DOHH2 (cell line): ENCODE data around the gene PDIA6.

ENCODE experiments used
- H3F3A ChIP-seq: fragments of 200-600 bp; sonication (generic), shearing (Covaris generic); 2 replicates; pipeline ENCODE4 v1.6.0; 2016; ENCODE audit warnings: antibody characterized with exemption, mild to moderate bottlenecking; ENCODE audit not compliant: control insufficient read depth, insufficient read depth
- H3K27ac ChIP-seq: fragments of 200-600 bp; sonication (generic); 2 replicates; pipeline ENCODE4 v1.5.1; 2014; ENCODE audit warnings: low read depth, mild to moderate bottlenecking, low read length, moderate library complexity
- H3K27me3 ChIP-seq: fragments of 200-600 bp; sonication (generic); 2 replicates; pipeline ENCODE4 v1.6.1; 2014; ENCODE audit warnings: mild to moderate bottlenecking, low read length, mixed read lengths; ENCODE audit not compliant: control insufficient read depth
- H3K36me3 ChIP-seq: fragments of 200-600 bp; sonication (generic); 2 replicates; pipeline ENCODE4 v1.6.1; 2014; ENCODE audit warnings: mild to moderate bottlenecking, low read length, moderate library complexity, mixed read lengths; ENCODE audit not compliant: control insufficient read depth
- H3K4me1 ChIP-seq: fragments of 200-600 bp; sonication (generic); 2 replicates; pipeline ENCODE4 v1.6.1; 2014; ENCODE audit warnings: mild to moderate bottlenecking, low read length, mixed read lengths; ENCODE audit not compliant: control insufficient read depth
- H3K4me2 ChIP-seq: fragments of 200-600 bp; sonication (generic); 2 replicates; pipeline ENCODE4 v1.6.0; 2014; ENCODE audit warnings: mild to moderate bottlenecking, low read length, moderate library complexity
- H3K4me3 ChIP-seq: fragments of 200-600 bp; sonication (generic); 2 replicates; pipeline ENCODE4 v1.5.1; 2014; ENCODE audit warnings: mild to moderate bottlenecking, low read length, mixed read lengths
- H3K79me2 ChIP-seq: fragments of 200-600 bp; sonication (generic); 2 replicates; pipeline ENCODE4 v1.6.1; 2014; ENCODE audit warnings: mild to moderate bottlenecking, low read length, mixed read lengths; ENCODE audit not compliant: control insufficient read depth
- H3K9me2 ChIP-seq: fragments of 200-600 bp; sonication (generic); replicated peaks from 2 replicates; pipeline ENCODE4 v1.6.1; 2014; ENCODE audit warnings: mild to moderate bottlenecking, low read length, mixed read lengths; ENCODE audit not compliant: control insufficient read depth
- H3K9me3 ChIP-seq: fragments of 200-600 bp; sonication (generic); 2 replicates; pipeline ENCODE4 v1.6.1; 2014; ENCODE audit warnings: antibody characterized with exemption, low read length, mixed read lengths; ENCODE audit not compliant: control insufficient read depth, insufficient read depth
- H4K20me1 ChIP-seq: fragments of 200-600 bp; sonication (generic); 2 replicates; pipeline ENCODE4 v1.6.0; 2014; ENCODE audit warnings: low read depth, mild to moderate bottlenecking, antibody characterized with exemption, low read length, moderate library complexity; ENCODE audit not compliant: control insufficient read depth, insufficient read depth
- EZH2phosphoT487 ChIP-seq: fragments of 200-600 bp; sonication (generic); IDR thresholded peaks from 2 replicates; pipeline ENCODE4 v1.6.1; 2017; ENCODE audit warnings: borderline replicate concordance, mild to moderate bottlenecking, antibody characterized with exemption, low read length, moderate library complexity, mixed read lengths
- TF ChIP-seq, protein P1 (sequence below): fragments of 200-600 bp; sonication (generic); IDR thresholded peaks from one replicate; pipeline ENCODE4 v1.5.1; 2014; ENCODE audit warnings: antibody characterized with exemption, mild to moderate bottlenecking, low read depth, low read length; ENCODE audit not compliant: poor library complexity, severe bottlenecking

The PDIA6 gene

DNA sequence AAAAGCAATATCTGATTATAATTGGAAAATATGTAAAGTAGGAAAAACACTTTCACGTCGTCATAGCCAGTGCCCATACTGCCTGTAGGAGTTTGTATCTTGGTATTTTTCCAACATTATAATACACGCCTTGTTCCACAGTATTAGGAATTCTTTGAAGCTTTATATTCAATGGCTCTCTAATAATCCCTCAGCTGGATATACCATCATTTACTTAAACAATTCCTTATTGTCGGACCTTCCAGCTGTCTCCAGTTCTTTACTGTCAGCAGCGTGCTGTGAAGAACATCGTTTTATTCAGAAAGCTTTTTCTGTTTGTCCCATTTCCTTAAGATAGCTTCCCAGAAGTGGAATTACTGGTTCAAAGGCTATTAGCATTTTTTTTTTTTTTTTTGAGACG lies 59.4 kb downstream of the PDIA6 start:
- no peaks in the 10 kb centered on the region for H3K36me3 ChIP-seq
- no peak for TF ChIP-seq EZH2phosphoT487
- TF ChIP-seq, protein P1, sequence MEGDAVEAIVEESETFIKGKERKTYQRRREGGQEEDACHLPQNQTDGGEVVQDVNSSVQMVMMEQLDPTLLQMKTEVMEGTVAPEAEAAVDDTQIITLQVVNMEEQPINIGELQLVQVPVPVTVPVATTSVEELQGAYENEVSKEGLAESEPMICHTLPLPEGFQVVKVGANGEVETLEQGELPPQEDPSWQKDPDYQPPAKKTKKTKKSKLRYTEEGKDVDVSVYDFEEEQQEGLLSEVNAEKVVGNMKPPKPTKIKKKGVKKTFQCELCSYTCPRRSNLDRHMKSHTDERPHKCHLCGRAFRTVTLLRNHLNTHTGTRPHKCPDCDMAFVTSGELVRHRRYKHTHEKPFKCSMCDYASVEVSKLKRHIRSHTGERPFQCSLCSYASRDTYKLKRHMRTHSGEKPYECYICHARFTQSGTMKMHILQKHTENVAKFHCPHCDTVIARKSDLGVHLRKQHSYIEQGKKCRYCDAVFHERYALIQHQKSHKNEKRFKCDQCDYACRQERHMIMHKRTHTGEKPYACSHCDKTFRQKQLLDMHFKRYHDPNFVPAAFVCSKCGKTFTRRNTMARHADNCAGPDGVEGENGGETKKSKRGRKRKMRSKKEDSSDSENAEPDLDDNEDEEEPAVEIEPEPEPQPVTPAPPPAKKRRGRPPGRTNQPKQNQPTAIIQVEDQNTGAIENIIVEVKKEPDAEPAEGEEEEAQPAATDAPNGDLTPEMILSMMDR, result no peak
- H3K4me1 ChIP-seq, result peaks cover 3% of the 10 kb centered on the region; the same call in 1 of the 2 replicates
- no peak overlapping the region for H3K27ac ChIP-seq
- no peak overlapping the region for H3K4me3 ChIP-seq
- H4K20me1 ChIP-seq, result no peaks in the 10 kb centered on the region
- no peaks in the 10 kb centered on the region for H3K9me3 ChIP-seq
- no peak overlapping the region for H3K4me2 ChIP-seq
- no peaks in the 10 kb centered on the region for H3F3A ChIP-seq
- no peaks in the 10 kb centered on the region for H3K79me2 ChIP-seq
- no peaks in the 10 kb centered on the region for H3K9me2 ChIP-seq
- no peaks in the 10 kb centered on the region for H3K27me3 ChIP-seq

DNA sequence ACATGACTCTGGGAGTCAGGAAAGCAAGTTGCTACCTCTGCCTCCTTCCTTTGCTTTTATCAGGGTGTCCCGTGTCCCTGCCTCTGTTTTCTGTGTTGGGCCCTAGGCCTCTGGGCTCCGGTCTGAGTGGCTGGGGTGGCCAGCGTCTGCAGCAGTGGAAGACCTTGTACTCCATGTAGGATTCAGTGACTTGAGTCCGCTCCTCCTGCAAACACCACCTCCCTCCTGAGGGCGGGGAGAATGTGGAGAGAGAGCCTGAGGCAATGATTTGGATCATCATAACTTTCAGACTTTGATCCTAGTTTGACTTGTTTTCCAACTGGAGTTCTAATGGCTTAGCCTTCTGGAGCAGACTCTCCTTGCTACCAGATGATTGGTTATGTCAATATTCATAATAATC lies 60.3 kb downstream of the PDIA6 start:
- no peaks in the 10 kb centered on the region for H3F3A ChIP-seq

DNA sequence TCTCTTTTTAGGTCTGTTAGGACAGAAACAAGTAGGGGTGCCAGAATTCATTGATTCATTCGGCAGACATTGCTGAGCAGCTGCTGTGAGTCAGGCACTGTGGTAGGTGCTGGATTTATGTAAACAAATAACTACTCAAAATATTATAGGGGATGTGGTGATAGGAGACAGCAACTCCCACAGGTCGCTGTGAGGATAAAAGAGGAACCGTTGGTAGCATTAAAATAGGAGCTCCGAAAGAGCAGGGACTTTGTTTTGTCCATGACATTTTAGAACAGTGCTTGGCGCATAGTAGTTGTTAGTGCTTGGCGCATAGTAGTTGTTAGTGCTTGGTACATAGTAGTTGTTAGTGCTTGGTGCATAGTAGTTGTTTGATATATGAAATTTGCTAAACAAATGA lies 62.0 kb downstream of the PDIA6 start:
- Histone ChIP-seq H3K27me3 (no peaks in the 10 kb centered on the region), H3K27ac (no peak overlapping the region), H3K79me2 (no peaks in the 10 kb centered on the region), H3K36me3 (no peaks in the 10 kb centered on the region), H4K20me1 (no peaks in the 10 kb centered on the region), H3K9me2 (no peaks in the 10 kb centered on the region), H3K9me3 (no peaks in the 10 kb centered on the region), H3K4me3 (no peak overlapping the region), H3K4me2 (no peak overlapping the region), H3F3A (no peaks in the 10 kb centered on the region), H3K4me1 (peaks cover 18% of the 10 kb centered on the region)
- TF ChIP-seq EZH2phosphoT487, result no peak
- TF ChIP-seq, protein P1, result no peak

More for the DNA sequence above, 60.3 kb downstream of the PDIA6 start:
- Histone ChIP-seq H3K9me3 (no peaks in the 10 kb centered on the region), H4K20me1 (no peaks in the 10 kb centered on the region), H3K27me3 (no peaks in the 10 kb centered on the region), H3K79me2 (no peaks in the 10 kb centered on the region), H3K4me2 (no peak overlapping the region), H3K4me1 (peaks cover 4% of the 10 kb centered on the region; the same call in 1 of the 2 replicates), H3K27ac (no peak overlapping the region), H3K36me3 (no peaks in the 10 kb centered on the region), H3K9me2 (no peaks in the 10 kb centered on the region), H3K4me3 (no peak overlapping the region)
- no peak for TF ChIP-seq EZH2phosphoT487
- TF ChIP-seq, protein P1, result no peak

DNA sequence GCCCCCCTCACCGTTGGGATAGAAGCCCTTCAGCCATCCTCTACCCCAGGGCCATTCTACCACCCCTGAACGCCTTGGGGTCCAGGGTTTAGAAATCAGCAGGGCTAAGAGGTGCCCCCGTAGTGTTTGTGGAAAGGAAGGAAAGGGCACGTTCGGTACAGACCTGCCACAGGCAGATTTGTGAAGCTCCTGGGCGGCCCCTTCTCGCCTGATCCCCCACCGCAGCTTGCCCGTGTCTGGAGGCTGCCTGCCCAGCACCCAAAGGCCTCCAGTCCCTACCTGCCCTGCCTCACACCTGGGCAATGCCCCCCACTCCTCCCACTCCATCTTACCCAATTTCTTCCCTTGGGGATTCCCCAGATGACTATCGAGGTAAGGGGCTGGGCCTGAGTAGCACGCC lies 69.9 kb downstream of the PDIA6 start:
- TF ChIP-seq EZH2phosphoT487, result no peak
- TF ChIP-seq, protein P1, result no peak
- H3K4me1 ChIP-seq, result peaks cover 22% of the 10 kb centered on the region
- no peaks in the 10 kb centered on the region for H3K9me3 ChIP-seq
- no peaks in the 10 kb centered on the region for H3K9me2 ChIP-seq
- no peaks in the 10 kb centered on the region for H4K20me1 ChIP-seq
- no peaks in the 10 kb centered on the region for H3K27me3 ChIP-seq
- no peak overlapping the region for H3K4me3 ChIP-seq
- no peaks in the 10 kb centered on the region for H3F3A ChIP-seq
- no peaks in the 10 kb centered on the region for H3K79me2 ChIP-seq
- H3K27ac ChIP-seq, result no peak overlapping the region
- H3K4me2 ChIP-seq, result no peak overlapping the region
- H3K36me3 ChIP-seq, result no peaks in the 10 kb centered on the region
